Neural cell (in vitro differentiated cells): ENCODE data around the gene CDT1.

Experiments used
- EP300 ChIP-seq: fragments of 450-650 bp; conservative IDR thresholded peaks from 2 replicates; pipeline ENCODE4 v1.6.1; 2014; ENCODE audit warnings: antibody characterized with exemption, mild to moderate bottlenecking, moderate library complexity; ENCODE audit not compliant: poor library complexity, severe bottlenecking
- EZH2 ChIP-seq: fragments of 200-600, 300-800 bp; shearing (Covaris generic), sonication (generic); IDR thresholded peaks from 2 replicates; pipeline ENCODE4 v1.6.1; 2014; ENCODE audit warnings: antibody characterized with exemption, low read length, borderline replicate concordance, mild to moderate bottlenecking; ENCODE audit not compliant: insufficient read depth, poor library complexity, severe bottlenecking
- MXI1 ChIP-seq: fragments of 450-650 bp; conservative IDR thresholded peaks from 2 replicates; pipeline ENCODE4 v1.6.1; 2014; ENCODE audit warnings: antibody characterized with exemption, mild to moderate bottlenecking; ENCODE audit not compliant: poor library complexity, severe bottlenecking
- POLR2AphosphoS5 ChIP-seq: IDR thresholded peaks from 2 replicates; pipeline ENCODE4 v1.6.1; 2012
- RAD21 ChIP-seq: fragments of 450-650 bp; conservative IDR thresholded peaks from 2 replicates; pipeline ENCODE4 v1.6.1; 2014; ENCODE audit warnings: antibody characterized with exemption, mild to moderate bottlenecking, moderate library complexity
- SMC3 ChIP-seq: fragments of 450-650 bp; conservative IDR thresholded peaks from 2 replicates; pipeline ENCODE4 v1.6.1; 2014; ENCODE audit warnings: antibody characterized with exemption, mild to moderate bottlenecking, moderate library complexity; ENCODE audit not compliant: poor library complexity
- TAF1 ChIP-seq: IDR thresholded peaks from 2 replicates; pipeline ENCODE4 v1.6.1; 2012; ENCODE audit warnings: low read depth
- TF ChIP-seq, protein P1 (sequence below): fragments of 450-650 bp; IDR thresholded peaks from 2 replicates; pipeline ENCODE4 v1.5.1; 2014; ENCODE audit warnings: antibody characterized with exemption, mild to moderate bottlenecking, moderate library complexity; ENCODE audit not compliant: poor library complexity, severe bottlenecking
- TF ChIP-seq, protein P2 (sequence below): IDR thresholded peaks from 2 replicates; pipeline ENCODE4 v1.6.1; 2012; ENCODE audit warnings: borderline replicate concordance

DNA sequence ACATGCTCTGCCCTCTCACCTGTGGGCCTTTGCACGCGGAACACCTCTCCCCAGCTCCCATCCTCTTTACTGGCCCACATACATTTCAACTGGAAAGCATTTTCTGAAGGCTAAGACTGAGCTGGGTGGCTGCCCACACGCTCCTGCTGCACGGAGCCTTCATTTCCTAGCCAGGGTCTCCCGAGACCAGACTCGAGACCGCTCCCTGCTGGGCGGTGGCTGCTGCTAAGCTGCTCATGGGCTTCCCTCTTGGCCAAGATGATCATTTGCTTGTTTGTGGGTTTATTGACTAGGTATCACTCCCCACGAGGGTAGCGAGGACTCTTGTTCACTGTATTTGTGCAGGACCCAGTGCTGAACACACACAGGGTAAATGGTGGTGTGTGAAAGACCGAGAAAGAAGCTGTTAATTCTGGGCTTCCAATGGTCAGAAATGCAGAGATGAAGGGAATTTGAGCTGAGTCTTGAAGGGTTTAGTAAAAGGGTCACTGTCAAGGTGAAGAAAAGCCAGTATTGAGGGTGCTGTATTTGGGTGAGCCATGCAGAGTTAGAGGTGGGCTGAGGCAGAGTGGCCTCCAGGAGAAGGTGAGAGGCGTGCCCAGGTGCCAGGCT lies 54.2 kb downstream of the CDT1 start:
- TF ChIP-seq, protein P1, sequence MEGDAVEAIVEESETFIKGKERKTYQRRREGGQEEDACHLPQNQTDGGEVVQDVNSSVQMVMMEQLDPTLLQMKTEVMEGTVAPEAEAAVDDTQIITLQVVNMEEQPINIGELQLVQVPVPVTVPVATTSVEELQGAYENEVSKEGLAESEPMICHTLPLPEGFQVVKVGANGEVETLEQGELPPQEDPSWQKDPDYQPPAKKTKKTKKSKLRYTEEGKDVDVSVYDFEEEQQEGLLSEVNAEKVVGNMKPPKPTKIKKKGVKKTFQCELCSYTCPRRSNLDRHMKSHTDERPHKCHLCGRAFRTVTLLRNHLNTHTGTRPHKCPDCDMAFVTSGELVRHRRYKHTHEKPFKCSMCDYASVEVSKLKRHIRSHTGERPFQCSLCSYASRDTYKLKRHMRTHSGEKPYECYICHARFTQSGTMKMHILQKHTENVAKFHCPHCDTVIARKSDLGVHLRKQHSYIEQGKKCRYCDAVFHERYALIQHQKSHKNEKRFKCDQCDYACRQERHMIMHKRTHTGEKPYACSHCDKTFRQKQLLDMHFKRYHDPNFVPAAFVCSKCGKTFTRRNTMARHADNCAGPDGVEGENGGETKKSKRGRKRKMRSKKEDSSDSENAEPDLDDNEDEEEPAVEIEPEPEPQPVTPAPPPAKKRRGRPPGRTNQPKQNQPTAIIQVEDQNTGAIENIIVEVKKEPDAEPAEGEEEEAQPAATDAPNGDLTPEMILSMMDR: peak; percentile 74
- TF ChIP-seq, protein P2, sequence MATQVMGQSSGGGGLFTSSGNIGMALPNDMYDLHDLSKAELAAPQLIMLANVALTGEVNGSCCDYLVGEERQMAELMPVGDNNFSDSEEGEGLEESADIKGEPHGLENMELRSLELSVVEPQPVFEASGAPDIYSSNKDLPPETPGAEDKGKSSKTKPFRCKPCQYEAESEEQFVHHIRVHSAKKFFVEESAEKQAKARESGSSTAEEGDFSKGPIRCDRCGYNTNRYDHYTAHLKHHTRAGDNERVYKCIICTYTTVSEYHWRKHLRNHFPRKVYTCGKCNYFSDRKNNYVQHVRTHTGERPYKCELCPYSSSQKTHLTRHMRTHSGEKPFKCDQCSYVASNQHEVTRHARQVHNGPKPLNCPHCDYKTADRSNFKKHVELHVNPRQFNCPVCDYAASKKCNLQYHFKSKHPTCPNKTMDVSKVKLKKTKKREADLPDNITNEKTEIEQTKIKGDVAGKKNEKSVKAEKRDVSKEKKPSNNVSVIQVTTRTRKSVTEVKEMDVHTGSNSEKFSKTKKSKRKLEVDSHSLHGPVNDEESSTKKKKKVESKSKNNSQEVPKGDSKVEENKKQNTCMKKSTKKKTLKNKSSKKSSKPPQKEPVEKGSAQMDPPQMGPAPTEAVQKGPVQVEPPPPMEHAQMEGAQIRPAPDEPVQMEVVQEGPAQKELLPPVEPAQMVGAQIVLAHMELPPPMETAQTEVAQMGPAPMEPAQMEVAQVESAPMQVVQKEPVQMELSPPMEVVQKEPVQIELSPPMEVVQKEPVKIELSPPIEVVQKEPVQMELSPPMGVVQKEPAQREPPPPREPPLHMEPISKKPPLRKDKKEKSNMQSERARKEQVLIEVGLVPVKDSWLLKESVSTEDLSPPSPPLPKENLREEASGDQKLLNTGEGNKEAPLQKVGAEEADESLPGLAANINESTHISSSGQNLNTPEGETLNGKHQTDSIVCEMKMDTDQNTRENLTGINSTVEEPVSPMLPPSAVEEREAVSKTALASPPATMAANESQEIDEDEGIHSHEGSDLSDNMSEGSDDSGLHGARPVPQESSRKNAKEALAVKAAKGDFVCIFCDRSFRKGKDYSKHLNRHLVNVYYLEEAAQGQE: no peak
- TF ChIP-seq EZH2 (no peak), SMC3 (peak; percentile 67), POLR2AphosphoS5 (no peak), EP300 (no peak), TAF1 (no peak), RAD21 (peak; percentile 56), MXI1 (no peak)
